HEK293 (cell line): ENCODE data around the gene IFNGR1.

Source experiments
- CTCF ChIA-PET: fragments of 350-600 bp; formaldehyde crosslinking; extraction: SDS; loops from one replicate; lab custom pipeline; 2021; ENCODE audit warnings: antibody characterized with exemption; lab: Yijun Ruan, JAX
- POLR2A ChIA-PET: fragments of 300-600 bp; formaldehyde crosslinking; extraction: SDS; loops from one replicate; lab custom pipeline; 2020; ENCODE audit warnings: antibody characterized with exemption, inconsistent platforms; lab: Yijun Ruan, JAX
- H3K27ac ChIP-seq: fragments of 200-500 bp; sonication (Bioruptor generic); 2 replicates; pipeline ENCODE4 v1.5.1; 2014; ENCODE audit warnings: low read depth, low read length, control low read depth, inconsistent platforms; ENCODE audit errors: extremely low read depth
- H3K36me3 ChIP-seq, 2 experiments: fragments of 200-500 bp in 1 of 2; sonication (Bioruptor generic) in 1 of 2; 1 replicate in 1 of 2; 2 replicates in 1 of 2; pipeline ENCODE4 v1.5.1; 2014 to 2017; ENCODE audit warnings: inconsistent platforms in 2 of 2, low read length in 2 of 2; ENCODE audit not compliant: control insufficient read depth in 2 of 2, insufficient read depth in 1 of 2
- H3K4me1 ChIP-seq: fragments of 200-500 bp; sonication (Bioruptor generic); 2 replicates; pipeline ENCODE4 v1.5.1; 2014; ENCODE audit warnings: mild to moderate bottlenecking, low read length, inconsistent platforms; ENCODE audit not compliant: control insufficient read depth, insufficient read depth
- H3K4me3 ChIP-seq: 2 replicates; pipeline ENCODE4 v1.5.1; 2011; ENCODE audit warnings: low read depth, mild to moderate bottlenecking, control low read depth, low read length, moderate library complexity
- H3K9me3 ChIP-seq: fragments of 200-500 bp; sonication (Bioruptor generic); 2 replicates; pipeline ENCODE4 v1.5.1; 2014; ENCODE audit warnings: low read depth, low read length, inconsistent platforms; ENCODE audit not compliant: control insufficient read depth, insufficient read depth
- FEZF1 ChIP-seq: fragments of 450-650 bp; formaldehyde crosslinking; IDR thresholded peaks from 2 replicates; pipeline ENCODE4 v1.5.1; 2016; ENCODE audit warnings: missing biosample characterization, missing genetic modification characterization
- HOXD13 ChIP-seq: sonication (generic); formaldehyde crosslinking; IDR thresholded peaks from 2 replicates; pipeline ENCODE4 v1.8.0; 2022; ENCODE audit warnings: missing genetic modification reagents, borderline replicate concordance
- MZF1 ChIP-seq: fragments of 450-650 bp; formaldehyde crosslinking; IDR thresholded peaks from 2 replicates; pipeline ENCODE4 v1.5.1; 2017; ENCODE audit warnings: missing biosample characterization, missing genetic modification characterization, borderline replicate concordance
- OSR2 ChIP-seq: fragments of 450-650 bp; formaldehyde crosslinking; IDR thresholded peaks from 2 replicates; pipeline ENCODE4 v1.5.1; 2016; ENCODE audit warnings: missing biosample characterization, missing genetic modification characterization
- PRDM10 ChIP-seq: fragments of 450-650 bp; formaldehyde crosslinking; IDR thresholded peaks from 2 replicates; pipeline ENCODE4 v1.5.1; 2016; ENCODE audit warnings: missing biosample characterization, missing genetic modification characterization
- PRDM6 ChIP-seq: fragments of 450-650 bp; formaldehyde crosslinking; IDR thresholded peaks from 2 replicates; pipeline ENCODE4 v1.5.1; 2017; ENCODE audit warnings: missing biosample characterization, missing genetic modification characterization
- SP7 ChIP-seq: fragments of 450-650 bp; formaldehyde crosslinking; IDR thresholded peaks from 2 replicates; pipeline ENCODE4 v1.5.1; 2016; ENCODE audit warnings: missing biosample characterization, missing genetic modification characterization
- TRIM28 ChIP-seq: IDR thresholded peaks from 2 replicates; pipeline ENCODE4 v1.6.1; 2011; ENCODE audit warnings: low read length, control low read depth, borderline replicate concordance
- ZBTB17 ChIP-seq: fragments of 450-650 bp; formaldehyde crosslinking; IDR thresholded peaks from 2 replicates; pipeline ENCODE4 v1.5.1; 2016; ENCODE audit warnings: missing biosample characterization, missing genetic modification characterization
- ZEB2 ChIP-seq: fragments of 450-650 bp; formaldehyde crosslinking; IDR thresholded peaks from 2 replicates; pipeline ENCODE4 v1.5.1; 2016; ENCODE audit warnings: missing biosample characterization, missing genetic modification characterization
- ZFP37 ChIP-seq: fragments of 450-650 bp; formaldehyde crosslinking; IDR thresholded peaks from 2 replicates; pipeline ENCODE4 v1.5.1; 2016; ENCODE audit warnings: missing biosample characterization, missing genetic modification characterization
- ZNF24 ChIP-seq: fragments of 450-650 bp; formaldehyde crosslinking; IDR thresholded peaks from 2 replicates; pipeline ENCODE4 v1.5.1; 2016; ENCODE audit warnings: missing biosample characterization, missing genetic modification characterization
- ZNF362 ChIP-seq: fragments of 450-650 bp; formaldehyde crosslinking; IDR thresholded peaks from 2 replicates; pipeline ENCODE4 v1.5.1; 2016; ENCODE audit warnings: missing biosample characterization, missing genetic modification characterization
- ZNF391 ChIP-seq: fragments of 450-650 bp; formaldehyde crosslinking; IDR thresholded peaks from 2 replicates; pipeline ENCODE4 v1.5.1; 2016; ENCODE audit warnings: low read depth, missing biosample characterization, missing genetic modification characterization, borderline replicate concordance
- ZNF423 ChIP-seq: fragments of 450-650 bp; formaldehyde crosslinking; IDR thresholded peaks from 2 replicates; pipeline ENCODE4 v1.5.1; 2016; ENCODE audit warnings: missing biosample characterization, missing genetic modification characterization
- ZNF449 ChIP-seq: fragments of 450-650 bp; formaldehyde crosslinking; IDR thresholded peaks from 2 replicates; pipeline ENCODE4 v1.5.1; 2017; ENCODE audit warnings: missing biosample characterization, mild to moderate bottlenecking, missing genetic modification characterization, moderate library complexity
- ZNF548 ChIP-seq: fragments of 450-650 bp; formaldehyde crosslinking; IDR thresholded peaks from 2 replicates; pipeline ENCODE4 v1.5.1; 2016; ENCODE audit warnings: missing biosample characterization, missing genetic modification characterization
- ZNF549 ChIP-seq: fragments of 450-650 bp; IDR thresholded peaks from 2 replicates; pipeline ENCODE4 v1.5.1; 2018; ENCODE audit warnings: missing biosample characterization, missing genetic modification characterization, mild to moderate bottlenecking, inconsistent platforms, moderate library complexity
- ZNF629 ChIP-seq: fragments of 450-650 bp; formaldehyde crosslinking; IDR thresholded peaks from 2 replicates; pipeline ENCODE4 v1.5.1; 2017; ENCODE audit warnings: missing biosample characterization, missing genetic modification characterization
- ZNF660 ChIP-seq: fragments of 450-650 bp; IDR thresholded peaks from 2 replicates; pipeline ENCODE4 v1.5.1; 2018; ENCODE audit warnings: missing biosample characterization, mild to moderate bottlenecking, missing genetic modification characterization
- ZNF792 ChIP-seq: fragments of 450-650 bp; formaldehyde crosslinking; IDR thresholded peaks from 2 replicates; pipeline ENCODE4 v1.5.1; 2016; ENCODE audit warnings: missing biosample characterization, missing genetic modification characterization

IFNGR1 gene

GRCh38 chr6:137217801-137218472 is 1.2 kb downstream of the IFNGR1 start (continued):
- TF ChIP-seq PRDM10 (tag by site-specific recombination) (no peak), ZNF423 (no peak), ZNF449 (peak; percentile 29; the same call in 1 of the 2 replicates), ZNF362 (no peak), ZNF660 (tag by site-specific recombination) (0 out of 2 replicates have a peak, but pooled peaks have one; percentile 8), PRDM6 (tag by site-specific recombination) (0 out of 2 replicates have a peak, but pooled peaks have one; percentile 12), ZNF548 (tag by site-specific recombination) (no peak), ZNF549 (no peak), MZF1 (tag by site-specific recombination) (0 out of 2 replicates have a peak, but pooled peaks have one; percentile 47)

GRCh38 chr6:137216875-137217553 is 2.2 kb downstream of the IFNGR1 start:
- peaks cover 10% of the 10 kb centered on the region for H3K4me1 ChIP-seq
- ChIA-PET CTCF (no interaction called here), POLR2A (no interaction called here)
- no peak overlapping the region for H3K27ac ChIP-seq
- H3K4me3 ChIP-seq, result no peak overlapping the region; the same call in 1 of the 2 replicates
- peaks cover 0 to 3% of the 10 kb centered on the region in 2 experiments; a peak in 1 of 3 replicates for H3K36me3 ChIP-seq
- no peaks in the 10 kb centered on the region for H3K9me3 ChIP-seq
- TF ChIP-seq TRIM28 (peak; percentile 62; the same call in 1 of the 2 replicates), PRDM10 (tag by site-specific recombination) (peak; percentile 9; the same call in 1 of the 2 replicates), ZNF660 (tag by site-specific recombination) (peak; percentile 72; the same call in 1 of the 2 replicates), ZEB2 (tag by site-specific recombination) (0 out of 2 replicates have a peak, but pooled peaks have one; percentile 60), FEZF1 (tag by site-specific recombination) (0 out of 2 replicates have a peak, but pooled peaks have one; percentile 7), ZNF391 (tag by site-specific recombination) (no peak), SP7 (tag by site-specific recombination) (peak; percentile 35; the same call in 1 of the 2 replicates), ZNF792 (tag by site-specific recombination) (no peak), HOXD13 (CRISPR knock-in tag) (0 out of 2 replicates have a peak, but pooled peaks have one; percentile 18), ZNF24 (no peak), OSR2 (peak; percentile 60), ZFP37 (no peak), ZBTB17 (tag by site-specific recombination) (no peak), ZNF629 (tag by site-specific recombination) (peak; percentile 62)
